GM23338 (cell line): ENCODE results near the gene GLCCI1.

Experiments
- CTCF ChIP-seq, 2 experiments: fragments of 200-600 bp in 1 of 2; sonication (generic) in 1 of 2; conservative IDR thresholded peaks; 2 replicates each; pipeline versions ENCODE4 v1.5.1 to v1.6.1; 2016 to 2017; ENCODE audit warnings: antibody characterized with exemption in 2 of 2, low read depth in 2 of 2, mild to moderate bottlenecking in 2 of 2, moderate library complexity in 1 of 2
- POLR2AphosphoS5 ChIP-seq: IDR thresholded peaks from 2 replicates; pipeline ENCODE4 v1.6.1; 2016; ENCODE audit warnings: antibody characterized with exemption, low read depth
- ZNF331 ChIP-seq: fragments of 250-450 bp; sonication (Bioruptor Pico); IDR thresholded peaks from 2 replicates; pipeline ENCODE4 v1.5.0; 2020; ENCODE audit warnings: low read depth, mild to moderate bottlenecking, moderate library complexity
- TF ChIP-seq, protein P1 (sequence below): IDR thresholded peaks from one replicate; pipeline ENCODE4 v1.6.1; 2018; ENCODE audit warnings: antibody characterized with exemption; ENCODE audit not compliant: unreplicated experiment

GRCh38 chr7:7924303-7924702, 44.3 kb upstream of the GLCCI1 start:
- TF ChIP-seq, protein P1, sequence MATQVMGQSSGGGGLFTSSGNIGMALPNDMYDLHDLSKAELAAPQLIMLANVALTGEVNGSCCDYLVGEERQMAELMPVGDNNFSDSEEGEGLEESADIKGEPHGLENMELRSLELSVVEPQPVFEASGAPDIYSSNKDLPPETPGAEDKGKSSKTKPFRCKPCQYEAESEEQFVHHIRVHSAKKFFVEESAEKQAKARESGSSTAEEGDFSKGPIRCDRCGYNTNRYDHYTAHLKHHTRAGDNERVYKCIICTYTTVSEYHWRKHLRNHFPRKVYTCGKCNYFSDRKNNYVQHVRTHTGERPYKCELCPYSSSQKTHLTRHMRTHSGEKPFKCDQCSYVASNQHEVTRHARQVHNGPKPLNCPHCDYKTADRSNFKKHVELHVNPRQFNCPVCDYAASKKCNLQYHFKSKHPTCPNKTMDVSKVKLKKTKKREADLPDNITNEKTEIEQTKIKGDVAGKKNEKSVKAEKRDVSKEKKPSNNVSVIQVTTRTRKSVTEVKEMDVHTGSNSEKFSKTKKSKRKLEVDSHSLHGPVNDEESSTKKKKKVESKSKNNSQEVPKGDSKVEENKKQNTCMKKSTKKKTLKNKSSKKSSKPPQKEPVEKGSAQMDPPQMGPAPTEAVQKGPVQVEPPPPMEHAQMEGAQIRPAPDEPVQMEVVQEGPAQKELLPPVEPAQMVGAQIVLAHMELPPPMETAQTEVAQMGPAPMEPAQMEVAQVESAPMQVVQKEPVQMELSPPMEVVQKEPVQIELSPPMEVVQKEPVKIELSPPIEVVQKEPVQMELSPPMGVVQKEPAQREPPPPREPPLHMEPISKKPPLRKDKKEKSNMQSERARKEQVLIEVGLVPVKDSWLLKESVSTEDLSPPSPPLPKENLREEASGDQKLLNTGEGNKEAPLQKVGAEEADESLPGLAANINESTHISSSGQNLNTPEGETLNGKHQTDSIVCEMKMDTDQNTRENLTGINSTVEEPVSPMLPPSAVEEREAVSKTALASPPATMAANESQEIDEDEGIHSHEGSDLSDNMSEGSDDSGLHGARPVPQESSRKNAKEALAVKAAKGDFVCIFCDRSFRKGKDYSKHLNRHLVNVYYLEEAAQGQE: no peak
- TF ChIP-seq CTCF (conservative IDR thresholded peaks at IDR 0.05; ENCODE audit: low read depth in 2 of 2) (no peak), POLR2AphosphoS5 (no peak), ZNF331 (CRISPR knock-in tag) (no peak)
